ENCODE data around the gene SPAM1. TPM values are rescaled to one million over a fixed set of nuclear protein-coding genes. Genes with fewer than 3 reads are reported as not detected.
"Not testable (repeated sequence)": the region's sequence is repeated elsewhere in the genome, so short reads cannot be mapped to it uniquely, and the experiment has no call there.

SPAM1 gene
- total and polyA plus RNA-seq, 5 experiments from 2014 or later, result not detected

GRCh38 chr7:124008296-124008695, 83.3 kb downstream of the SPAM1 start:
- H3K4me3 Mint-ChIP-seq, DNase-seq, H3K36me3 Mint-ChIP-seq, H3K4me1 Mint-ChIP-seq, ATAC-seq, POLR2A ChIA-PET, H3K27ac Mint-ChIP-seq: not testable (repeated sequence)
- Mint-ChIP-seq H3K27me3 (peaks cover 2 to 18% (median 8%) of the 10 kb centered on the region in 5 donors), H3K9me3 (peaks cover 0 to 10% (median 2%) of the 10 kb centered on the region in 9 donors)

GRCh38 chr7:124009321-124009720, 84.3 kb downstream of the SPAM1 start:
- Mint-ChIP-seq H3K4me3 (no peak overlapping the region), H3K27me3 (peaks cover 2 to 18% (median 8%) of the 10 kb centered on the region in 5 donors), H3K9me3 (peaks cover 0 to 4% (median 0%) of the 10 kb centered on the region in 9 donors), H3K27ac (no peak overlapping the region), H3K36me3 (no peaks in the 10 kb centered on the region), H3K4me1 (no peaks in the 10 kb centered on the region)
- no peak for DNase-seq
- ATAC-seq, result no peak
- POLR2A ChIA-PET, result no interaction called here

Other genes starting within 250 kb of the SPAM1 start
- gene WASL, start 176.2 kb upstream of the SPAM1 start, total RNA-seq, result 10 to 100 TPM; 14.3 to 15.6 TPM
- 1 to 10 TPM; 2.5 to 3.0 (median 2.9) TPM for gene WASL, start 176.2 kb upstream of the SPAM1 start, polyA plus RNA-seq
- not detected for gene HYAL4, start 80.1 kb upstream of the SPAM1 start, total RNA-seq
- gene HYAL4, start 80.1 kb upstream of the SPAM1 start, polyA plus RNA-seq, result not detected
- not detected for gene TMEM229A, start 107.8 kb downstream of the SPAM1 start, total RNA-seq
- not detected for gene TMEM229A, start 107.8 kb downstream of the SPAM1 start, polyA plus RNA-seq